Dermis blood vessel endothelial cell (primary cell): Measurements from ENCODE around the gene PDGFRB. TPM values are rescaled to one million over a fixed set of nuclear protein-coding genes. Genes with fewer than 3 reads are reported as not detected.

ENCODE experiments used
- total RNA-seq: library from RNA; depleted of rRNA; stranded (reverse); fragments of >200 nt; gene quantifications from 2 replicates; pipeline ENCODE4 v1.2.3, GENCODE V29; 2014

PDGFRB gene
- total RNA-seq, 1 donor from 2014 or later: 9.9 TPM

Other genes starting within 250 kb of the PDGFRB start
- 0.05 TPM in 1 of 2 replicates, not detected in the other for gene PDE6A, start 211.1 kb downstream of the PDGFRB start, total RNA-seq
- gene SLC26A2, start 195.1 kb downstream of the PDGFRB start, total RNA-seq: 22.0 and 25.3 TPM in 2 replicates
- gene TIGD6, start 155.2 kb downstream of the PDGFRB start, total RNA-seq: 5.3 and 6.0 TPM in 2 replicates
- 33.2 and 45.9 TPM in 2 replicates for gene HMGXB3, start 155.1 kb downstream of the PDGFRB start, total RNA-seq
- gene CSF1R, start 69.3 kb downstream of the PDGFRB start, total RNA-seq: not detected in 2 replicates
- gene CDX1, start 10.9 kb upstream of the PDGFRB start, total RNA-seq: not detected in 2 replicates
- gene SLC6A7, start 34.2 kb upstream of the PDGFRB start, total RNA-seq: not detected in 2 replicates
- not detected in 2 replicates for gene CAMK2A, start 133.9 kb upstream of the PDGFRB start, total RNA-seq
- 0.28 and 0.68 TPM in 2 replicates for gene ARSI, start 147.1 kb upstream of the PDGFRB start, total RNA-seq
- 14.3 and 28.4 TPM in 2 replicates for gene TCOF1, start 201.9 kb upstream of the PDGFRB start, total RNA-seq